ENCODE results near the gene EDC4. TPM values are rescaled to one million over a fixed set of nuclear protein-coding genes. Genes with fewer than 3 reads are reported as not detected.

Gene EDC4
- total and polyA plus RNA-seq, 9 of the 15 experiments (the other 6 are each of a cell fraction or from before 2014, with no cell fraction given): 1.1 to 131 (median 74.0) TPM

GRCh38 chr16:67833415-67834241 lies 39.2 kb upstream of the EDC4 start:
- peaks cover 38% of the 10 kb centered on the region; the same call in 2 of the 3 replicates for H3K36me3 ChIP-seq (ENCODE audit: control insufficient read depth, insufficient read depth, low read length)
- peak overlapping the region; percentile 67 for H3K4me3 ChIP-seq
- ChIA-PET CTCF (ENCODE audit: low intra/inter-chr PET ratio) (no interaction called here), POLR2A (interaction anchor here (0.6 to 3.9 kb wide), 9 partner anchors 9 to 158 kb away, joined by 3 to 19 read pairs (median 5); partner anchors contain the start of genes RANBP10 and TSNAXIP1)
- H3K4me1 ChIP-seq (replicated peaks in 1 of 2; ENCODE audit: control insufficient read depth in 2 of 2, insufficient read depth in 2 of 2, low read length in 2 of 2): peaks cover 11 to 24% of the 10 kb centered on the region in 2 experiments; a peak in 4 of 5 replicates
- ATAC-seq (peak; percentile 100), FAIRE-seq (peak; percentile 97), DNase-seq (ENCODE audit: extremely low read depth in 1 of 4, low spot score in 3 of 4) (peak; percentile 95 to 97 (median 96))
- peak overlapping the region; percentile 68 for H3K27ac ChIP-seq (ENCODE audit: extremely low read depth, low read depth, low read length)
- no peaks in the 10 kb centered on the region; the same call in 1 of the 2 replicates for H4K20me1 ChIP-seq (replicated peaks; ENCODE audit: control insufficient read depth, insufficient read depth, low read length)
- under 1% methylated on average over 49 of the region's 49 CpGs for WGBS (ENCODE audit: insufficient coverage, low coverage, missing lambda C conversion rate)
- no peaks in the 10 kb centered on the region for H3K9me3 ChIP-seq (replicated peaks; ENCODE audit: control insufficient read depth, insufficient read depth, low read depth, low read length)
- intact Hi-C loops (cut with micrococcal nuclease) (no loop called here), in situ Hi-C loops (cut with MboI) (no loop called here)
- peak overlapping the region; percentile 98 for H2AFZ ChIP-seq (ENCODE audit: low read depth, low read length)
- H3K9me1 ChIP-seq (ENCODE audit: control insufficient read depth, insufficient read depth, low read length): no peaks in the 10 kb centered on the region
- H3K9ac ChIP-seq (ENCODE audit: insufficient read depth in 1 of 2, low read depth in 2 of 2, low read length in 2 of 2): peak overlapping the region; percentile 87 to 96
- TSS peak; percentile 76 for BruUV-seq (replicated peaks)
- H3K4me2 ChIP-seq (ENCODE audit: insufficient read depth, low read length): peak overlapping the region; percentile 93
- peaks cover 17% of the 10 kb centered on the region for H3K79me2 ChIP-seq (ENCODE audit: control insufficient read depth, insufficient read depth, low read length)
- no peaks in the 10 kb centered on the region for H3K27me3 ChIP-seq (ENCODE audit: control insufficient read depth in 2 of 2, insufficient read depth in 2 of 2, low read length in 2 of 2)
- TF ChIP-seq ZNF280B (CRISPR knock-in tag; IDR thresholded peaks at IDR 0.05): no peak
- TF ChIP-seq CREM (IDR thresholded peaks at IDR 0.05; ENCODE audit: low read depth): peak; percentile 79
- no peak for TF ChIP-seq PATZ1 (CRISPR knock-in tag; IDR thresholded peaks at IDR 0.05; ENCODE audit: borderline replicate concordance)
- no peak for TF ChIP-seq CHD4 (IDR thresholded peaks at IDR 0.05; ENCODE audit: insufficient read depth, insufficient replicate concordance, low read depth, low read length, poor library complexity, severe bottlenecking)
- TF ChIP-seq ZFX (CRISPR knock-in tag; IDR thresholded peaks at IDR 0.05): peak; percentile 79
- TF ChIP-seq ZBTB7A (IDR thresholded peaks at IDR 0.05; ENCODE audit: borderline replicate concordance, control insufficient read depth, low read depth, low read length): peak; percentile 22; the same call in 1 of the 2 replicates
- no peak for TF ChIP-seq TSHZ1 (CRISPR knock-in tag; IDR thresholded peaks at IDR 0.05)
- no peak for TF ChIP-seq CEBPG (CRISPR knock-in tag; IDR thresholded peaks at IDR 0.05)
- TF ChIP-seq CEBPG (tag; conservative IDR thresholded peaks at IDR 0.05 in 1 of 2, IDR thresholded peaks at IDR 0.05 in 1 of 2): no peak
- peak; percentile 61; the same call in 1 of the 2 replicates for TF ChIP-seq ZBTB1 (CRISPR knock-in tag; IDR thresholded peaks at IDR 0.05; ENCODE audit: borderline replicate concordance, low read depth)
- 0 out of 4 replicates have a peak, but pooled peaks of 1 of the 2 experiments have one; percentile 15 for TF ChIP-seq SRF (CRISPR knock-in tag; IDR thresholded peaks at IDR 0.05)
